ENCODE measurements around the gene ADCY1. TPM values are rescaled to one million over a fixed set of nuclear protein-coding genes. Genes with fewer than 3 reads are reported as not detected.

Gene ADCY1
- total and polyA plus RNA-seq, 2 donors (not counting 1 experiment from before 2014, with no cell fraction given) = 0.23 to 2.5 TPM

GRCh38 chr7:45692031-45692430 lies 117.9 kb downstream of the ADCY1 start:
- TF ChIP-seq CTCF (conservative IDR thresholded peaks at IDR 0.05 in 1 of 2, IDR thresholded peaks at IDR 0.05 in 1 of 2; ENCODE audit: low read depth in 1 of 2, low read length in 2 of 2) (no peak), EZH2 (IDR thresholded peaks at IDR 0.05; ENCODE audit: low read length, missing control alignments) (no peak)
- Histone ChIP-seq H3K79me2 (ENCODE audit: control insufficient read depth, insufficient read depth, low read length) (no peaks in the 10 kb centered on the region), H3K4me3 (replicated peaks in 1 of 4; ENCODE audit: control extremely low read depth in 1 of 4, insufficient read depth in 1 of 4, low read depth in 3 of 4, low read length in 4 of 4) (no peak overlapping the region), H3K27ac (ENCODE audit: insufficient read depth, low read length) (no peak overlapping the region), H3K9me3 (ENCODE audit: control insufficient read depth, insufficient read depth, low read depth, low read length) (no peaks in the 10 kb centered on the region), H3K36me3 (ENCODE audit: control insufficient read depth, insufficient read depth, low read length) (no peaks in the 10 kb centered on the region), H3K27me3 (ENCODE audit: control insufficient read depth, insufficient read depth, low read length) (no peaks in the 10 kb centered on the region), H4K20me1 (ENCODE audit: control insufficient read depth, extremely low read depth, insufficient read depth, low read length) (no peaks in the 10 kb centered on the region), H3K4me1 (ENCODE audit: control insufficient read depth, extremely low read depth, insufficient read depth, low read length) (peaks cover 10% of the 10 kb centered on the region), H2AFZ (ENCODE audit: low read length) (no peak overlapping the region), H3K9ac (ENCODE audit: insufficient read depth, low read length) (no peak overlapping the region), H3K4me2 (ENCODE audit: extremely low read depth, insufficient read depth, low read length) (no peak overlapping the region)
- no peak for DNase-seq (ENCODE audit: low read depth in 2 of 2)

- no peaks in the 10 kb centered on the region for H3K79me2 ChIP-seq (ENCODE audit: control insufficient read depth, insufficient read depth, low read length)
- no peak overlapping the region for H3K4me3 ChIP-seq (replicated peaks in 1 of 4; ENCODE audit: control extremely low read depth in 1 of 4, insufficient read depth in 1 of 4, low read depth in 3 of 4, low read length in 4 of 4)
- H3K36me3 ChIP-seq (ENCODE audit: control insufficient read depth, insufficient read depth, low read length) = no peaks in the 10 kb centered on the region
- no peak overlapping the region for H2AFZ ChIP-seq (ENCODE audit: low read length)
- H3K9me3 ChIP-seq (ENCODE audit: control insufficient read depth, insufficient read depth, low read depth, low read length) = no peaks in the 10 kb centered on the region
- H3K27ac ChIP-seq (ENCODE audit: insufficient read depth, low read length) = no peak overlapping the region
- no peaks in the 10 kb centered on the region for H4K20me1 ChIP-seq (ENCODE audit: control insufficient read depth, extremely low read depth, insufficient read depth, low read length)
- H3K4me1 ChIP-seq (ENCODE audit: control insufficient read depth, extremely low read depth, insufficient read depth, low read length) = no peaks in the 10 kb centered on the region
- no peak for DNase-seq (ENCODE audit: low read depth in 2 of 2)
- no peaks in the 10 kb centered on the region for H3K27me3 ChIP-seq (ENCODE audit: control insufficient read depth, insufficient read depth, low read length)
- TF ChIP-seq CTCF (conservative IDR thresholded peaks at IDR 0.05 in 1 of 2, IDR thresholded peaks at IDR 0.05 in 1 of 2; ENCODE audit: low read depth in 1 of 2, low read length in 2 of 2) = no peak
- no peak for TF ChIP-seq EZH2 (IDR thresholded peaks at IDR 0.05; ENCODE audit: low read length, missing control alignments)
- no peak overlapping the region for H3K9ac ChIP-seq (ENCODE audit: insufficient read depth, low read length)
- no peak overlapping the region for H3K4me2 ChIP-seq (ENCODE audit: extremely low read depth, insufficient read depth, low read length)
These were observed 121.3 kb downstream of the ADCY1 start for GRCh38 chr7:45695249-45695995.

- Histone ChIP-seq H3K36me3 (ENCODE audit: control insufficient read depth, insufficient read depth, low read length) (no peaks in the 10 kb centered on the region), H3K79me2 (ENCODE audit: control insufficient read depth, insufficient read depth, low read length) (no peaks in the 10 kb centered on the region), H3K4me3 (replicated peaks in 1 of 4; ENCODE audit: control extremely low read depth in 1 of 4, insufficient read depth in 1 of 4, low read depth in 3 of 4, low read length in 4 of 4) (no peak overlapping the region), H3K27ac (ENCODE audit: insufficient read depth, low read length) (no peak overlapping the region), H3K4me1 (ENCODE audit: control insufficient read depth, extremely low read depth, insufficient read depth, low read length) (no peaks in the 10 kb centered on the region), H3K9ac (ENCODE audit: insufficient read depth, low read length) (no peak overlapping the region), H4K20me1 (ENCODE audit: control insufficient read depth, extremely low read depth, insufficient read depth, low read length) (no peaks in the 10 kb centered on the region), H3K27me3 (ENCODE audit: control insufficient read depth, insufficient read depth, low read length) (no peaks in the 10 kb centered on the region), H3K4me2 (ENCODE audit: extremely low read depth, insufficient read depth, low read length) (no peak overlapping the region), H3K9me3 (ENCODE audit: control insufficient read depth, insufficient read depth, low read depth, low read length) (no peaks in the 10 kb centered on the region), H2AFZ (ENCODE audit: low read length) (no peak overlapping the region)
- TF ChIP-seq EZH2 (IDR thresholded peaks at IDR 0.05; ENCODE audit: low read length, missing control alignments) = no peak
- no peak for TF ChIP-seq CTCF (conservative IDR thresholded peaks at IDR 0.05 in 1 of 2, IDR thresholded peaks at IDR 0.05 in 1 of 2; ENCODE audit: low read depth in 1 of 2, low read length in 2 of 2)
- DNase-seq (ENCODE audit: low read depth in 2 of 2) = no peak
These were observed 122.3 kb downstream of the ADCY1 start for GRCh38 chr7:45696476-45696875.
